ENCODE measurements around the gene TGFA.

The TGFA gene

GRCh38 chr2:70443726-70444125, 109.9 kb downstream of the TGFA start:
- no peak for TF ChIP-seq CTCF (conservative IDR thresholded peaks at IDR 0.05; ENCODE audit: low read length)
- no peak overlapping the region for H3K4me3 ChIP-seq (ENCODE audit: low read length)
- DNase-seq (ENCODE audit: low read depth): no peak

GRCh38 chr2:70443078-70443465, 110.6 kb downstream of the TGFA start:
- no peak for DNase-seq (ENCODE audit: low read depth)
- no peak overlapping the region for H3K4me3 ChIP-seq (ENCODE audit: low read length)
- no peak for TF ChIP-seq CTCF (conservative IDR thresholded peaks at IDR 0.05; ENCODE audit: low read length)

- TF ChIP-seq CTCF (conservative IDR thresholded peaks at IDR 0.05; ENCODE audit: low read length): no peak
- H3K4me3 ChIP-seq (ENCODE audit: low read length): no peak overlapping the region
- DNase-seq (ENCODE audit: low read depth): peak; percentile 9
Measured at GRCh38 chr2:70442301-70443077, 111.1 kb downstream of the TGFA start.

GRCh38 chr2:70440621-70441020, 113.0 kb downstream of the TGFA start:
- no peak for DNase-seq (ENCODE audit: low read depth)
- no peak overlapping the region for H3K4me3 ChIP-seq (ENCODE audit: low read length)
- no peak for TF ChIP-seq CTCF (conservative IDR thresholded peaks at IDR 0.05; ENCODE audit: low read length)

- TF ChIP-seq CTCF (conservative IDR thresholded peaks at IDR 0.05; ENCODE audit: low read length): no peak
- H3K4me3 ChIP-seq (ENCODE audit: low read length): no peak overlapping the region
- no peak for DNase-seq (ENCODE audit: low read depth)
Measured at GRCh38 chr2:70435138-70435537, 118.5 kb downstream of the TGFA start.

- no peak for DNase-seq (ENCODE audit: low read depth)
- H3K4me3 ChIP-seq (ENCODE audit: low read length): no peak overlapping the region
- no peak for TF ChIP-seq CTCF (conservative IDR thresholded peaks at IDR 0.05; ENCODE audit: low read length)
Measured at GRCh38 chr2:70433315-70433714, 120.3 kb downstream of the TGFA start.

GRCh38 chr2:70431716-70432347, 121.8 kb downstream of the TGFA start:
- no peak for DNase-seq (ENCODE audit: low read depth)
- TF ChIP-seq CTCF (conservative IDR thresholded peaks at IDR 0.05; ENCODE audit: low read length): no peak
- no peak overlapping the region for H3K4me3 ChIP-seq (ENCODE audit: low read length)

Measured in AG10803 (cell line).